DND-41 (cell line): ENCODE measurements around the gene TTLL8.

ENCODE experiments used
- ATAC-seq: fragments of 200-7000 bp; cut with Tn5 transposase; 3 replicates; pipeline ENCODE4 v1.9.1; 2021; ENCODE audit warnings: low read depth; ENCODE audit not compliant: insufficient read depth
- DNase-seq: peaks from one replicate; pipeline ENCODE4 v3.0.0-alpha.2; 2020
- H2AFZ ChIP-seq: 2 replicates; pipeline ENCODE4 v1.6.0; 2012; ENCODE audit warnings: low read depth, low read length
- H3K27ac ChIP-seq: 2 replicates; pipeline ENCODE4 v1.5.1; 2012; ENCODE audit warnings: low read length, inconsistent platforms
- H3K27me3 ChIP-seq: fragments of 200-600 bp; sonication (generic); 2 replicates; pipeline ENCODE4 v1.6.0; 2012; ENCODE audit warnings: low read length, mild to moderate bottlenecking, inconsistent platforms; ENCODE audit not compliant: insufficient read depth, poor library complexity
- H3K36me3 ChIP-seq: 2 replicates; pipeline ENCODE4 v1.5.1; 2012; ENCODE audit warnings: low read length, inconsistent platforms; ENCODE audit not compliant: insufficient read depth
- H3K4me1 ChIP-seq: 2 replicates; pipeline ENCODE4 v1.5.1; 2012; ENCODE audit warnings: mild to moderate bottlenecking, low read length; ENCODE audit not compliant: insufficient read depth
- H3K4me2 ChIP-seq: 2 replicates; pipeline ENCODE4 v1.6.0; 2012; ENCODE audit warnings: mild to moderate bottlenecking, moderate library complexity, low read length, inconsistent platforms; ENCODE audit not compliant: insufficient read depth
- H3K4me3 ChIP-seq, 2 experiments: fragments of 200-600 bp in 1 of 2; shearing (Covaris generic) in 1 of 2; 2 replicates each; pipeline ENCODE4 v1.5.1; 2012 to 2016; ENCODE audit warnings: inconsistent platforms in 2 of 2, low read length in 2 of 2, mild to moderate bottlenecking in 2 of 2, low read depth in 1 of 2, moderate library complexity in 1 of 2
- H3K79me2 ChIP-seq: 2 replicates; pipeline ENCODE4 v1.6.0; 2012; ENCODE audit warnings: low read length, inconsistent platforms; ENCODE audit not compliant: insufficient read depth
- H3K9ac ChIP-seq: 2 replicates; pipeline ENCODE4 v1.6.0; 2012; ENCODE audit warnings: low read depth, mild to moderate bottlenecking, inconsistent platforms, low read length, moderate library complexity
- H3K9me3 ChIP-seq: 2 replicates; pipeline ENCODE4 v1.5.1; 2012; ENCODE audit warnings: low read length, moderate library complexity, mild to moderate bottlenecking, inconsistent platforms; ENCODE audit not compliant: insufficient read depth, severe bottlenecking
- H4K20me1 ChIP-seq: 2 replicates; pipeline ENCODE4 v1.6.0; 2012; ENCODE audit warnings: low read length; ENCODE audit not compliant: insufficient read depth
- EZH2 ChIP-seq: IDR thresholded peaks from 3 replicates; pipeline ENCODE4 v1.6.1; 2012; ENCODE audit warnings: borderline replicate concordance, low read depth, mild to moderate bottlenecking, moderate library complexity, low read length, inconsistent platforms; ENCODE audit not compliant: severe bottlenecking
- TF ChIP-seq, protein P1 (sequence below): IDR thresholded peaks from 2 replicates; pipeline ENCODE4 v1.5.1; 2012; ENCODE audit warnings: borderline replicate concordance, low read length, moderate library complexity, mild to moderate bottlenecking; ENCODE audit not compliant: poor library complexity, severe bottlenecking; ENCODE audit errors: extremely low read depth

TTLL8 gene

DNA sequence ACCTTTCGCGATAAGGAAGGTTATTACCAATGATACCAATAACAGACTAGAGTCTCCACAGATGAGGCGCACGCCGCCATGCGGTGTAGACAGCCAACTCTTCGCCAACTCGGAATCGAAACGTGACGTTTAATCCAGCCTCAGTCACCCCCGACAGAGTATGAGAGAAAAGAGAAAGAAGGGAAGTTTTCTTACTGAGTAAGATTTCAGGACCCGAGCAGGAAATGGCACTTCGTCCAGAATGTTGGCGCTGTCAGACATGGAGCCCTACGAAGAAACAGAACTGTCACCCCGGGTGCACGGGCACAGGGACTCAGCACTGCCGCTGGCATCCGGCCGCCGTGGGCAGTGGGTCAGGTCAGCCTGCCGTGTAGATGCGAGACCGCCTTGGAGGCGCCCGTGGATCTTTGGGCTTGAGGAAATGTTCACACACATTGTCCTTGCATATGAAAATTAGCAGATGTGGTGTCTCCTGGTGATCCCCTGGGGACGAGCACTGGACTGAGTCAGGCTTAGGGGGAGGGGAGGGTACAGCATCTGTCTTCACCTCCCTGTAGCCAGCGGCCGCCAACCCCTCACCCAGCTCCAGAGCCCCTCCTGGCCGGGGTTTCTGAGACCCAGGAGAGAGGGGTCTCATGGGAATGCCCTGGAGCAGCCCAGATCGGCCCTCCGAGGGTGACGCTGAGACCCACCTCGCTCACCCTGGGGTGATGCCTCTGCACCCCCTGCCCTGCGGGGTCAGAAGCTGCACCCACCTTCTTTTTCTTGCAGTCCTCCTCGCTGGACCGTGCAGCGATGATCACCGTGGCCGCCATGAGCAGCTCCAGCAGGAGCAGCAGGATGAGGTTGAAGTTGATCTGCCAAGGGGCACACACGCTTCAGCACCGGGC, 18.8 kb upstream of the TTLL8 start:
- no peaks in the 10 kb centered on the region for H3K4me1 ChIP-seq
- H3K4me3 ChIP-seq = no peak overlapping the region
- ATAC-seq = no peak
- no peak for DNase-seq
- H3K9me3 ChIP-seq = no peaks in the 10 kb centered on the region
- no peaks in the 10 kb centered on the region for H4K20me1 ChIP-seq
- H3K79me2 ChIP-seq = no peaks in the 10 kb centered on the region
- TF ChIP-seq, protein P1, sequence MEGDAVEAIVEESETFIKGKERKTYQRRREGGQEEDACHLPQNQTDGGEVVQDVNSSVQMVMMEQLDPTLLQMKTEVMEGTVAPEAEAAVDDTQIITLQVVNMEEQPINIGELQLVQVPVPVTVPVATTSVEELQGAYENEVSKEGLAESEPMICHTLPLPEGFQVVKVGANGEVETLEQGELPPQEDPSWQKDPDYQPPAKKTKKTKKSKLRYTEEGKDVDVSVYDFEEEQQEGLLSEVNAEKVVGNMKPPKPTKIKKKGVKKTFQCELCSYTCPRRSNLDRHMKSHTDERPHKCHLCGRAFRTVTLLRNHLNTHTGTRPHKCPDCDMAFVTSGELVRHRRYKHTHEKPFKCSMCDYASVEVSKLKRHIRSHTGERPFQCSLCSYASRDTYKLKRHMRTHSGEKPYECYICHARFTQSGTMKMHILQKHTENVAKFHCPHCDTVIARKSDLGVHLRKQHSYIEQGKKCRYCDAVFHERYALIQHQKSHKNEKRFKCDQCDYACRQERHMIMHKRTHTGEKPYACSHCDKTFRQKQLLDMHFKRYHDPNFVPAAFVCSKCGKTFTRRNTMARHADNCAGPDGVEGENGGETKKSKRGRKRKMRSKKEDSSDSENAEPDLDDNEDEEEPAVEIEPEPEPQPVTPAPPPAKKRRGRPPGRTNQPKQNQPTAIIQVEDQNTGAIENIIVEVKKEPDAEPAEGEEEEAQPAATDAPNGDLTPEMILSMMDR = no peak
- TF ChIP-seq EZH2 = no peak
- H3K9ac ChIP-seq = no peak overlapping the region
- no peaks in the 10 kb centered on the region for H3K27me3 ChIP-seq
- no peak overlapping the region for H3K4me2 ChIP-seq
- H3K27ac ChIP-seq = no peak overlapping the region
- H3K36me3 ChIP-seq = no peaks in the 10 kb centered on the region
- H2AFZ ChIP-seq = no peak overlapping the region

DNA sequence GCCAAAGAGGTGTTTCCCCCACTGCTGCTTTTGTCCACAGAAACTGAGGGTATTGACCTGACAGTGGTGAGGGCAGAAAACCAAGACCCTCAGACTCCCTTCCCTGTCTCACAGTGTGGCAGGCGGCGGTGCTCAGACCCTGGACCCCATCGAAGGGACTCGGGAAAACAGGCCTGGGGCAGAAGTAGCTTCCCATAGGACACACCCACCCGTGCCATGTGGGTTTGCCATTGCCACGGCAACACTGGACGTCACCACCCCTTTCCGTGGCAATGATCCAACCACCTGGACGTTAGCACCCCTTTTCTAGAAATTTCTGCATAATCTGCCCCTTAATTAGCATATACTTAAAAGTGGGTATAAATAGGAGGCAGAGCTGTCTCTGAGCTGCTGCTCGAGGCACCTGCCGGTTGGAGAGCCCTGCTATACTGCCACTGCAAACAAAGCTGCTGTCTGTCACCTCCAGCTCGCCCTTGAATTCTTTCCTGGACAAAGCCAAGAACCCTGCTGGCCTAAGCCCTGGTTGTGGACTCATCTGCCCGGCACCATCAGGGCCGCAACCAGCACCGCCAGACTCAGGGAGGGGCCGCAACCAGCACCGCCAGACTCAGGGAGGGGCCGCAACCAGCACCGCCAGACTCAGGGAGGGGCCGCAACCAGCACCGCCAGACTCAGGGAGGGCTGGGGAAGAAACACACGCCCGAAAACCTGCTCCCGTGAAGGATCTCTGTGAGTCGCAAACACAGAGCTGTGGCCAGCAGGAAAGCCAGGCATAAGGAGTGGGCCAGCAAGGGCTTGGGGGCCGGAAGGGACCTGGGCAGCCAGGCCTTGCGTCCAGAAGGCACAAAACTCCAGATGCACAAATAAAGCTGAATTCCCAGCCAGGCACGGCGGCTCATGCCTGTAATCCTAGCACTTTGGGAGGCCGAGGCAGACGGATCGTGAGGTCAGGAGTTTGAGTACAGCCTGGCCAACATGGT, 16.7 kb upstream of the TTLL8 start:
- Histone ChIP-seq H3K4me1 (no peaks in the 10 kb centered on the region), H3K4me3 (no peak overlapping the region)
- ATAC-seq = no peak

DNA sequence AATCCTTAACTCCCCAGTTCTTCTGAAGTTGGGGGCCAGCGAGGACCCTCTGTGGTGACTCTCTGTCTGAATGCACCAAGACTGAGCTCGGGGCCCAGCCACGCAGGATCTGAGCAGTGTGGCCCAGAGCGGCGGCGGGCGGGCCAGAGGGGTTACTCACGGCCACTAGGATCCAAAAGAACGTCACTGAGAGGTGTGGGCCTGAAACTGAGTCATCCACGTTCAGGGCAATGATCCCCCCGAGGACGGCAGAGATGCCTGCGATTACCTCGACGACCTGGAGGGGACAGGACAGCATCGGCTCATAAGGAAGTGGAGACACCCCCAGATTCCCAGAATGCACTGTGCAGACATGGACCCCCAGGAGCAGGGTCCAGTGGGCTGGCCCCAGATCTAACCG, 16.0 kb upstream of the TTLL8 start:
- no peaks in the 10 kb centered on the region for H3K27me3 ChIP-seq
- H3K9ac ChIP-seq = no peak overlapping the region
- H3K79me2 ChIP-seq = no peaks in the 10 kb centered on the region
- H3K4me2 ChIP-seq = no peak overlapping the region
- ATAC-seq (no peak), DNase-seq (no peak)
- no peaks in the 10 kb centered on the region for H3K4me1 ChIP-seq
- H4K20me1 ChIP-seq = no peaks in the 10 kb centered on the region
- H3K4me3 ChIP-seq = no peak overlapping the region
- H3K9me3 ChIP-seq = no peaks in the 10 kb centered on the region
- TF ChIP-seq, protein P1 = no peak
- TF ChIP-seq EZH2 = no peak
- no peaks in the 10 kb centered on the region for H3K36me3 ChIP-seq
- no peak overlapping the region for H2AFZ ChIP-seq
- no peak overlapping the region for H3K27ac ChIP-seq

More for the DNA sequence above, 16.7 kb upstream of the TTLL8 start:
- H3K36me3 ChIP-seq = no peaks in the 10 kb centered on the region
- no peaks in the 10 kb centered on the region for H3K9me3 ChIP-seq
- TF ChIP-seq, protein P1 = no peak
- no peaks in the 10 kb centered on the region for H4K20me1 ChIP-seq
- no peak overlapping the region for H3K9ac ChIP-seq
- no peak overlapping the region for H3K4me2 ChIP-seq
- no peak for DNase-seq
- H2AFZ ChIP-seq = no peak overlapping the region
- no peak overlapping the region for H3K27ac ChIP-seq
- H3K27me3 ChIP-seq = no peaks in the 10 kb centered on the region
- H3K79me2 ChIP-seq = no peaks in the 10 kb centered on the region
